HepG2 (cell line): ENCODE measurements around the gene MINDY3.

Source experiments
- ATF2 ChIP-seq: sonication (generic); formaldehyde crosslinking; IDR thresholded peaks from 2 replicates; pipeline ENCODE4 v1.4.0; 2020; ENCODE audit warnings: missing genetic modification reagents
- HIVEP1 ChIP-seq: sonication (generic); formaldehyde crosslinking; IDR thresholded peaks from 2 replicates; pipeline ENCODE4 v1.4.0; 2020; ENCODE audit warnings: mild to moderate bottlenecking, missing genetic modification reagents
- KLF11 ChIP-seq: IDR thresholded peaks from 2 replicates; pipeline ENCODE4 v1.6.1; 2016; ENCODE audit warnings: missing compliant biosample characterization
- RFX5 ChIP-seq: IDR thresholded peaks from 2 replicates; pipeline ENCODE4 v1.6.1; 2011; ENCODE audit warnings: low read depth, low read length, improper control_type of control experiment
- STAT5B ChIP-seq: sonication (generic); formaldehyde crosslinking; IDR thresholded peaks from 2 replicates; pipeline ENCODE4 v1.4.0; 2020; ENCODE audit warnings: missing genetic modification reagents
- ZBTB39 ChIP-seq: sonication (generic); formaldehyde crosslinking; IDR thresholded peaks from 2 replicates; pipeline ENCODE4 v1.5.0; 2020; ENCODE audit warnings: missing genetic modification reagents
- ZBTB43 ChIP-seq: sonication (generic); formaldehyde crosslinking; conservative IDR thresholded peaks from 2 replicates; pipeline ENCODE4 v1.4.0; 2020; ENCODE audit warnings: missing genetic modification reagents
- ZC3H13 ChIP-seq: sonication (generic); formaldehyde crosslinking; IDR thresholded peaks from 2 replicates; pipeline ENCODE4 v1.8.1; 2023; ENCODE audit warnings: mild to moderate bottlenecking, missing genetic modification reagents, moderate library complexity
- ZMAT5 ChIP-seq: sonication (generic); formaldehyde crosslinking; IDR thresholded peaks from 2 replicates; pipeline ENCODE4 v1.5.0; 2020; ENCODE audit warnings: mild to moderate bottlenecking, low read depth, missing genetic modification reagents, borderline replicate concordance
- ZNF761 ChIP-seq: sonication (generic); formaldehyde crosslinking; conservative IDR thresholded peaks from 2 replicates; pipeline ENCODE4 v1.4.0; 2020; ENCODE audit warnings: mild to moderate bottlenecking, missing genetic modification reagents

- no peak for TF ChIP-seq ZMAT5 (CRISPR knock-in tag)
- no peak for TF ChIP-seq ZBTB39 (CRISPR knock-in tag)
- TF ChIP-seq ZBTB43 (CRISPR knock-in tag): no peak
- TF ChIP-seq ATF2: no peak
- no peak for TF ChIP-seq RFX5
- TF ChIP-seq ZNF761: no peak
- no peak for TF ChIP-seq STAT5B (CRISPR knock-in tag)
- TF ChIP-seq KLF11: no peak
- no peak for TF ChIP-seq ZC3H13 (CRISPR knock-in tag)
- no peak for TF ChIP-seq HIVEP1 (CRISPR knock-in tag)
Observed at GRCh38 chr10:15781381-15781960, 78.8 kb downstream of the MINDY3 start.
